RPMI8226 (cell line): ENCODE measurements around the gene CTSW.

ENCODE experiments used
- DNase-seq: peaks from one replicate; pipeline ENCODE4 v3.0.0-alpha.2; 2015

CTSW gene

DNA sequence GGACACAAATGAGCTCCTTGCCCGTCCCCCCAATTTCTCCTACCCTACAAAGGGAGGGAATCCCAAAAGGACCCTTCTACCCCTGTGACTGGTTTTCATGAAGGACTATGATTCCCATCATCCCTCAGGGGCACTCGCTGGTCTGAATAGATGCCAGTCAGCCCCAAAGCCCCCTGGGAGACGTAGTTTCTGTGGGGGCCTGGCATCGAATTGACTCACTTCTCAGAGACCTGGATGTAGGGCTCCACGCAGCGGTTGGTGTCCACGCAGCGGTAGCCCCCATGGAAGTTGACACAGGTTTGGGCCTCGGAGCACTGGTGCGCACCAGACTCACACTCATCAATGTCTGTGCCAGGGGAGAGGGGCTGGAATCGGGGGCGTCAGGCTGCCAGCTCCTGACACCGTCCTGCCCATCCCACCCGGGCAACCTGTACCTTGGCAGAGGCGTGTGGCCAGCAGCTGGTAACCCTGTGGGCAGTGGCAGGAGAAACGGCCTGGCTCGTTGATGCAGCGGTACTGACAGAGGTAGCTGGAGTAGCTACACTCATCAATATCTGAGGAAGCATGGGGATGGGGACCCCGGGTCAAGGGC is 11.5 kb upstream of the CTSW start:
- no peak for DNase-seq

- DNase-seq = no peak
Observed at GRCh38 chr11:65868907-65869306, 10.7 kb upstream of the CTSW start.

DNA sequence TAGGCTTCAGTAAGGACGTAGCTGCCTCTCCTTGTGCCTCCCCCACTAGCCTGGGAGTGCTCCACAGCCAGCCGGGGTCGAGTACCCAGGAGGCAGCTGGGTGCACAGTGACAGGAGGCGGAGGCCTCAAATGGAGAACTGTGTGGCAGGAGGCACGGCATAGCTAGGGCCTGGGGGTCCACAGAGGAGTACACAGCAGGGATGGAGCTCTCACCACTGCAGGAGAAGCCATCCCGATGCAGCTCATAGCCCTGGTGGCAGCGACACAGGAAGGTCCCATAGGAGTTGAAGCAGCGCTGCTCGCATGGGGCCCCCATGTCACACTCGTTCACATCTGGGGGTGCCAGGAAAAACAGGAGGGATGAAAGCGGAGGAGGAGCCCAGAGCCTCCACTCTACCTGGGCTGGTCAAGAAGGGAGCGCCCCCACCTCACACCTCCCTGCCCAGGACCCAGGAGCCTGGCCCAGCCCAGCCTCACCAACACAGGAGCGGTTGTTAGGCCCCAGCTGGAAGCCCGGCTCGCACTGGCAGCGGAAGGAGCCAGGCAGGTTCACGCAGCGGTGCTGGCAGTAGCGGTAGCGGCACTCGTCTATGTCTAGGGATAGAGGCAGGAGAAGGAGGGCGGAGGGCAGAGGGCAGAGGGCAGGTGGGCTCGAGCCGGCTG is 9.9 kb upstream of the CTSW start:
- no peak for DNase-seq

GRCh38 chr11:65870307-65870658 is 9.4 kb upstream of the CTSW start:
- no peak for DNase-seq

GRCh38 chr11:65870706-65871681 is 8.6 kb upstream of the CTSW start:
- no peak for DNase-seq

- no peak for DNase-seq
Observed at GRCh38 chr11:65871811-65872548, 7.7 kb upstream of the CTSW start.

- no peak for DNase-seq
Observed at GRCh38 chr11:65872586-65873317, 6.9 kb upstream of the CTSW start, which contains the start of gene EFEMP2. Gene EFEMP2, minus strand, starts transcription at chr11:65872800. Its CDS starts 446 bp downstream, at chr11:65872354.

GRCh38 chr11:65873318-65874156 is 6.1 kb upstream of the CTSW start:
- DNase-seq = peak; percentile 97

DNA sequence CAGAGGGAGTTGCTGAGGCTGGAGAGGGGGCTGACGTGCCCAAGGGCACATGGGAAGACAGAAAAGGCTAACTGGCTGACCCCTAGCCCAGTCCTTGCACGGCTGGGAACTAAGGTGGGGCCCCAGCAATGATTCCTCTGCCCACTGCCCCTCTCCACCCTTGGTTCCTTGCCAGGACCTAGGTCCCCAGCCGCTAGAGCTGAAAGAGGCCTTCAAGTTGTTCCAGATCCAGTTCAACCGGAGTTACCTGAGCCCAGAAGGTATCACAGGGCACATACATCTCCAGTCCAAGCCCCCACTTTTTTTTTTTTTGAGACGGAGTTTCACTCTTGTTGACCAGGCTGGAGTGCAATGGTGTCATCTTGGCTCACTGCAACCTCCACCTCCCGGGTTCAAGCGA is 390 bp downstream of the CTSW start:
- no peak for DNase-seq

- DNase-seq = no peak
Observed at GRCh38 chr11:65880844-65881421, 1.3 kb downstream of the CTSW start.

GRCh38 chr11:65882120-65883057 is 2.8 kb downstream of the CTSW start:
- no peak for DNase-seq

- no peak for DNase-seq
Observed at GRCh38 chr11:65883058-65883761, 3.6 kb downstream of the CTSW start.

- DNase-seq = no peak
Observed at GRCh38 chr11:65883786-65884715, 4.4 kb downstream of the CTSW start.

- peak; percentile 87 for DNase-seq
Observed at GRCh38 chr11:65884716-65885092, 5.1 kb downstream of the CTSW start.

- no peak for DNase-seq
Observed at GRCh38 chr11:65885231-65885630, 5.6 kb downstream of the CTSW start.

DNA sequence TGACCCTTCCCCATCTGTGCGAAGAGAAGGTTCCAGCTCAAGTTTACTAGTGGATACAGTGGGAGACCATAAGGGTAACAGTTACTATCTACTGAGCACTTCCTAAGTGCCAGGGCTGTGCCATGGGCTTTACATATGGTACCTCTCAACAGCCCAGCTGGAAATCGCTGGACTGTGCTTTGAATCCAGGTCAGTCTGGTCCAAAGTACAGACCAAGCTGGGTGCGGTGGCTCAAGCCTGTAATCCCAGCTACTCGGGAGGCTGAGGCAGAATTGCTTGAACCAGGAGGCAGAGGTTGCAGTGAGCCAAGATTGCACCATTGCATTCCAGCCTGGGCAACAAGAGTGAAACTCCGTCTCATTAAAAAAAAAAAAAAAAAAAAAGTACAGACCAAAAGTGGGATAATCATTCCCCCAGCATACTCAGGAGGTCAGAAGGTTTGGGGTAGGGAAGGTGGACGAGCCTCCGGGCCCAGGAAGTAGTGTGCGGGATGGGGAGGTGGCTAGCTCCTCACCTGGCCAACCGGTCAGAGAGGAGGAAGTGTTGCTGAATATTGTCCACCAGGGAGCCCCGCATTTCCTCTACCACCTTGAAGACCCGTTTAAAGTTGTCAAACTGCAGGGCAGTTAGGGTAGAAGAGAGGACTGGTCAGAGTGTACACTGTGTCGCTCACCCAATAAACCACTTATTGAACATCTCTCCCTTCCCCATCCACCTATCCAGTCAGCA is 6.3 kb downstream of the CTSW start:
- no peak for DNase-seq
